ENCODE results near the gene MBP. TPM values are rescaled to one million over a fixed set of nuclear protein-coding genes. Genes with fewer than 3 reads are reported as not detected.

The MBP gene
- total and polyA plus RNA-seq, 2 of the 4 experiments (the other 2 are of a cell fraction), result 0.72 to 0.90 TPM

DNA sequence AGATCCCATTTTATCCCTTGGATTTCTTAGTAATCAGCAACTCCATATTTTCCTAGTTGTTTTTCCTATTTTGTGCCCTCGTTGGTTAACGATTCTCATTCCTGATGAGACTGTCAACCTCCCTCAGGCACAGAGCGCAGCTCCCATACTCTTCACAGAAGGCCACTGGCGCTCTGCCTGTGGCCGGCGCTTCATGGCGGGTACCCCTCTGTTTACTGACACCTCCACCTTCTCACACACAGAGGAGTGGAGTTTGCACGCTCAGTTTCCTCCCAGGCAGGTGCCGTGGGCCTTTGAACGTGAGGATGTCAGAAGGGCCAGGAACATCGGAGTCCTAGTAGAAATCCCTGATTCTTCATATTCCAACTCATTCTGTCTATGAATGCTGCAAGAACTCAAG, 139.0 kb downstream of the MBP start:
- in situ Hi-C loops (cut with MboI; ENCODE audit: low sequenced_read_pairs), result no loop called here
- H2BK120ac ChIP-seq (ENCODE audit: low read depth, low read length), result no peak overlapping the region

More for the DNA sequence above, 139.0 kb downstream of the MBP start:
- Histone ChIP-seq H2BK20ac (ENCODE audit: low read depth, low read length) (no peak overlapping the region), H3K4me1 (ENCODE audit: control insufficient read depth, insufficient read depth, low read length) (no peaks in the 10 kb centered on the region), H3K36me3 (ENCODE audit: control insufficient read depth, insufficient read depth, low read length) (no peaks in the 10 kb centered on the region), H3K4ac (ENCODE audit: low read depth, low read length) (no peak overlapping the region), H3K4me2 (ENCODE audit: low read depth, low read length) (no peak overlapping the region), H3K23ac (ENCODE audit: low read depth, low read length) (no peak overlapping the region), H3K14ac (replicated peaks; ENCODE audit: low read depth, low read length) (no peak overlapping the region), H3K27me3 (ENCODE audit: control insufficient read depth, insufficient read depth, low read length) (peaks cover 7% of the 10 kb centered on the region), H3K18ac (ENCODE audit: low read depth, low read length) (no peak overlapping the region), H2AK5ac (ENCODE audit: low read depth, low read length) (no peak overlapping the region), H3K9me3 (ENCODE audit: control insufficient read depth, insufficient read depth, low read length) (no peaks in the 10 kb centered on the region), H3K9ac (ENCODE audit: low read depth, low read length) (no peak overlapping the region), H2BK15ac (ENCODE audit: low read depth, low read length) (no peak overlapping the region), H2AFZ (replicated peaks; ENCODE audit: low read length, poor library complexity) (no peak overlapping the region), H4K5ac (ENCODE audit: low read depth, low read length) (no peak overlapping the region), H2BK5ac (ENCODE audit: low read depth, low read length, poor library complexity, severe bottlenecking) (no peak overlapping the region), H4K20me1 (ENCODE audit: insufficient read depth, low read length) (no peaks in the 10 kb centered on the region), H4K8ac (ENCODE audit: low read depth in 2 of 2, low read length in 2 of 2) (no peak overlapping the region), H3K27ac (ENCODE audit: insufficient read depth, low read length) (no peak overlapping the region), H3K4me3 (ENCODE audit: insufficient read depth, low read depth, low read length) (no peak overlapping the region), H2AK9ac (replicated peaks; ENCODE audit: low read depth, low read length, poor library complexity) (no peak overlapping the region), H4K91ac (ENCODE audit: insufficient read depth, low read depth, low read length) (no peak overlapping the region), H3K9me1 (ENCODE audit: insufficient read depth, low read length) (no peaks in the 10 kb centered on the region), H3K56ac (ENCODE audit: extremely low read depth, insufficient read depth, low read length) (no peak overlapping the region), H3K79me1 (ENCODE audit: low read depth in 1 of 2, low read length in 2 of 2) (no peaks in the 10 kb centered on the region)
- DNase-seq, result no peak
- TF ChIP-seq SMC3 (IDR thresholded peaks at IDR 0.05; ENCODE audit: low read depth, low read length) (no peak), RCOR1 (IDR thresholded peaks at IDR 0.05; ENCODE audit: insufficient replicate concordance, low read length) (no peak), BHLHE40 (IDR thresholded peaks at IDR 0.05; ENCODE audit: low read depth, low read length) (no peak), MAFK (IDR thresholded peaks at IDR 0.05; ENCODE audit: low read depth, low read length) (no peak), CEBPB (IDR thresholded peaks at IDR 0.05; ENCODE audit: low read depth, low read length) (no peak), MXI1 (IDR thresholded peaks at IDR 0.05; ENCODE audit: borderline replicate concordance, low read depth, low read length) (no peak), RFX5 (IDR thresholded peaks at IDR 0.05; ENCODE audit: low read depth, low read length) (no peak), CHD1 (IDR thresholded peaks at IDR 0.05; ENCODE audit: low read depth, low read length) (no peak), NFE2L2 (IDR thresholded peaks at IDR 0.05; ENCODE audit: low read depth, low read length) (no peak), FOS (IDR thresholded peaks at IDR 0.05; ENCODE audit: low read depth, low read length) (no peak), POLR2A (IDR thresholded peaks at IDR 0.05; ENCODE audit: low read depth, low read length) (no peak), RAD21 (IDR thresholded peaks at IDR 0.05; ENCODE audit: low read length) (no peak), MAZ (IDR thresholded peaks at IDR 0.05; ENCODE audit: borderline replicate concordance, low read depth, low read length) (no peak)
- TF ChIP-seq, protein P1, sequence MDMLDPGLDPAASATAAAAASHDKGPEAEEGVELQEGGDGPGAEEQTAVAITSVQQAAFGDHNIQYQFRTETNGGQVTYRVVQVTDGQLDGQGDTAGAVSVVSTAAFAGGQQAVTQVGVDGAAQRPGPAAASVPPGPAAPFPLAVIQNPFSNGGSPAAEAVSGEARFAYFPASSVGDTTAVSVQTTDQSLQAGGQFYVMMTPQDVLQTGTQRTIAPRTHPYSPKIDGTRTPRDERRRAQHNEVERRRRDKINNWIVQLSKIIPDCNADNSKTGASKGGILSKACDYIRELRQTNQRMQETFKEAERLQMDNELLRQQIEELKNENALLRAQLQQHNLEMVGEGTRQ (IDR thresholded peaks at IDR 0.05; ENCODE audit: low read depth, low read length), result no peak
- TF ChIP-seq, protein P2, sequence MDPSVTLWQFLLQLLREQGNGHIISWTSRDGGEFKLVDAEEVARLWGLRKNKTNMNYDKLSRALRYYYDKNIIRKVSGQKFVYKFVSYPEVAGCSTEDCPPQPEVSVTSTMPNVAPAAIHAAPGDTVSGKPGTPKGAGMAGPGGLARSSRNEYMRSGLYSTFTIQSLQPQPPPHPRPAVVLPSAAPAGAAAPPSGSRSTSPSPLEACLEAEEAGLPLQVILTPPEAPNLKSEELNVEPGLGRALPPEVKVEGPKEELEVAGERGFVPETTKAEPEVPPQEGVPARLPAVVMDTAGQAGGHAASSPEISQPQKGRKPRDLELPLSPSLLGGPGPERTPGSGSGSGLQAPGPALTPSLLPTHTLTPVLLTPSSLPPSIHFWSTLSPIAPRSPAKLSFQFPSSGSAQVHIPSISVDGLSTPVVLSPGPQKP (IDR thresholded peaks at IDR 0.05; ENCODE audit: borderline replicate concordance, low read depth, low read length), result no peak
- TF ChIP-seq, protein P3, sequence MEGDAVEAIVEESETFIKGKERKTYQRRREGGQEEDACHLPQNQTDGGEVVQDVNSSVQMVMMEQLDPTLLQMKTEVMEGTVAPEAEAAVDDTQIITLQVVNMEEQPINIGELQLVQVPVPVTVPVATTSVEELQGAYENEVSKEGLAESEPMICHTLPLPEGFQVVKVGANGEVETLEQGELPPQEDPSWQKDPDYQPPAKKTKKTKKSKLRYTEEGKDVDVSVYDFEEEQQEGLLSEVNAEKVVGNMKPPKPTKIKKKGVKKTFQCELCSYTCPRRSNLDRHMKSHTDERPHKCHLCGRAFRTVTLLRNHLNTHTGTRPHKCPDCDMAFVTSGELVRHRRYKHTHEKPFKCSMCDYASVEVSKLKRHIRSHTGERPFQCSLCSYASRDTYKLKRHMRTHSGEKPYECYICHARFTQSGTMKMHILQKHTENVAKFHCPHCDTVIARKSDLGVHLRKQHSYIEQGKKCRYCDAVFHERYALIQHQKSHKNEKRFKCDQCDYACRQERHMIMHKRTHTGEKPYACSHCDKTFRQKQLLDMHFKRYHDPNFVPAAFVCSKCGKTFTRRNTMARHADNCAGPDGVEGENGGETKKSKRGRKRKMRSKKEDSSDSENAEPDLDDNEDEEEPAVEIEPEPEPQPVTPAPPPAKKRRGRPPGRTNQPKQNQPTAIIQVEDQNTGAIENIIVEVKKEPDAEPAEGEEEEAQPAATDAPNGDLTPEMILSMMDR (conservative IDR thresholded peaks at IDR 0.05; ENCODE audit: low read depth, low read length), result no peak
- BruUV-seq (replicated peaks), result no TSS peak
- no peak for ATAC-seq (ENCODE audit: low read depth)
- ChIA-PET CTCF (no interaction called here), POLR2A (ENCODE audit: unreplicated experiment) (no interaction called here)
- intact Hi-C loops (cut with micrococcal nuclease) (no loop called here), dilution Hi-C loops (cut with HindIII; ENCODE audit: low sequenced_read_pairs, unreplicated experiment) (no loop called here)
- WGBS, 2 experiments (ENCODE audit: extremely low coverage in 2 of 2, insufficient read length in 1 of 2), result 91% methylated on average over 5 of the region's 11 CpGs; no CpG with 5 or more reads in 1 of the 2 experiments

Data from IMR-90 (cell line).